HG03159 (cell line): ENCODE data around the gene MTMR1.

Experiments
- ATAC-seq: cut with Tn5 transposase; IDR thresholded peaks from one replicate; pipeline ENCODE4 v1.9.1; 2021; ENCODE audit warnings: mild to moderate bottlenecking, moderate library complexity; ENCODE audit not compliant: unreplicated experiment

The MTMR1 gene

DNA sequence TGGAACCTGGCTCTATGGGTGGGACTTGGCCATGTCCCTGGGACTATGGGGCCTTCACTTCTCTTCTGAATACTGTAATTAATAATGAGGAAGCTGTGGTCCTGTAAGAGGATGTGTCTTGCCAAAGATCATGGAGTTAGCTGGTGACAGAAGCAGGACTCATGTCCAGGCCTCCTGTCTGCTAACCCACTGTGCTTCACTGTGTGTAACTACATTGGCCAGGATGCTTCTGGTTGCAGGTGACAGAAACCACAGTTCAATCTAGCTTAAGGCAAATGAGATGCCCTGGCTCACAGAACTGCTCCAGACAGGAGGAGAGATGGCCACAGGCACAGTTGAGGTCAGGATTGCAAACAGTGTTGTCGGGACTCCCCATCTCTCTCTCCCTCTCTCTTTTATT lies 3.1 kb downstream of the MTMR1 start:
- ATAC-seq = no peak

DNA sequence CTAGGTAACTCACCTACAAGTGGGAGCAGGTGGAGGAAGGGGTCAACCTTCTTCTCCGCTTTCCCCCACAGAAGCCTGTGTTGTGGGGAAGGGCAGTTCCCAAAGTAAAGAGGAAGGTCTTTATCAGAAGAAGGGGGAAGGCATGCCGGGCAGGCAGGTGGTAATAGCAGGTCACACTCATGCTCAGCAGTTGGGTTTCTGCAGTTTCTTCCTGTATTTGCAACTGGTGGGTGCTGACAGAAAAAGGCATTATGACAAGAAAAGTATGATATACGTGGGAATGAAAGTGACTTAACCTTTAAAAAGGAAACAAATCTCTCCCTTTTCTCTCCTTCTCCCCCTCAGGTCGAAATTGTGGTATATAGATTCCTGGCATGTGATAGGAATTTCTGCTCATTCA lies 3.7 kb downstream of the MTMR1 start:
- ATAC-seq = no peak

DNA sequence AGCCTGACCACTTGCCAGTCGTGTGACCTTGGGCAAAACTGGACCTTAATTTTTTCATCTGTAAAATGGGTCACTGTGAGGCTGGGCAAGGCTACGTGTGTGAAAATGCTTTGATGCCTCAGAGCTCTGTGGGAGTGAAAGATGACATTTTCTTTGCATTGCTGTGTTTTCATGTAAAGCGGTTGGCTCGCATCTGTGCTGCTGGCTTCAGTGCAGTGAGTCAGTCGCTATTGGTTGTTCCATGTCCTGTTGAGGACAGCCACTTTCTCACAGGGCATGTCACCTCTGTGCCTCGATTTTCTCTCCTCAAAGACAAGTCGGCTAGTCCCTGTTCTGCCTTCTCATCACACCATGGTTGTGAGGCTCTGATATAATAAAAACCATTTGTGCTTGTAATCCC lies 4.4 kb downstream of the MTMR1 start:
- ATAC-seq = no peak

DNA sequence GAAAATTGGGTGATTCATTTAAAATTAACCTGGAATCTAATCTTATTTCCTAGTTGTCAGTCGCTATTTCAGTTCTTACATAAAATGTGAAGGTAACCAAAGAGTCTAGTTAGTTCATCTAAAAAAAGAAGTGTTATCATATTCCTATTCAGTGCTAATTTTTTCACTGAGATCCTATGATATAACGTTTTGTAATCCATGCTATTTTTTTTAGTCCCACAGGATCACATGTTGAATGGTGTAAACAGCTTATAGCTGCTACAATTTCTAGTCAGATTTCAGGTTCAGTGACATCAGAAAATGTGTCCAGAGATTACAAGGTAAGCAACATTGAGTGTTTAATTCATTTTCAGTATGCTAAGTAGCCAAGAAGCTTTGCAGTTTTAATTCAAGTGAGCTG lies 5.8 kb downstream of the MTMR1 start:
- ATAC-seq = no peak

DNA sequence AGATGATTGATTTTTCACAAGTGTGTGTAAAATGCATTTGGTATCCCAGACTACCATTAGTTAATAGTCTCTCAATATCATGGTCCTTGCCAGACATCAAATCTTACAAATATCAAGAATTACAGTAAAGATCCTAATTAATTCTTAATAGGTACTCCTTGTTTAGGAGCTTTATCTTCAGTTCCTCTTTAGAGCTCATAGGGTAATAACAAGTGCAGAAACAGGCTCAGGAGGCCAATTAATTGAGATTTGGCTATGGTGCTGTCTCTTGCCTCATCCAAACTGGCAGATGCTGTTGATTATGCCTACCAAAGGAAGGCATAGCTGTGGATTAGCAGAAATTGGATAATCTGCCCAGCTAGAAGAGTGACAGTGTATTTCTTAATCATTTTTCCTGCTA lies 6.9 kb downstream of the MTMR1 start:
- ATAC-seq = no peak

DNA sequence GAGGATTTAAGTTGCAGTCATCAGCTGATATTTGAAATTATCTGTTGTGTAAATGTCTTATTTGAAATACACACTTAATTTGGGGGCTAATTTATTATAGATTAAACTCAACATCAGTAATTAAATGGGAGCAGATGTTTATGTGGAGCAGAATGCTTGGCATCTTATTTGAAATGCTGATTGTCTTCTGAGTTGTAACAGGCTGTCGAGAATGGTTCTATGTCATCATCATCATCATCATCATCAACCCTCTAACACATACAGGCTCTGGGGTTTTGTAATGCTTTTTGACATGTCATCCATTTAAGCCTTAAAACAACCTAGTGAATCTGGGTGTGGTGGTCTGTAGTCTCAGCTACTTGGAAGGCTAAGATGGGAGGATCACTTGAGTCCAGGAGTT lies 8.2 kb downstream of the MTMR1 start:
- ATAC-seq = no peak

DNA sequence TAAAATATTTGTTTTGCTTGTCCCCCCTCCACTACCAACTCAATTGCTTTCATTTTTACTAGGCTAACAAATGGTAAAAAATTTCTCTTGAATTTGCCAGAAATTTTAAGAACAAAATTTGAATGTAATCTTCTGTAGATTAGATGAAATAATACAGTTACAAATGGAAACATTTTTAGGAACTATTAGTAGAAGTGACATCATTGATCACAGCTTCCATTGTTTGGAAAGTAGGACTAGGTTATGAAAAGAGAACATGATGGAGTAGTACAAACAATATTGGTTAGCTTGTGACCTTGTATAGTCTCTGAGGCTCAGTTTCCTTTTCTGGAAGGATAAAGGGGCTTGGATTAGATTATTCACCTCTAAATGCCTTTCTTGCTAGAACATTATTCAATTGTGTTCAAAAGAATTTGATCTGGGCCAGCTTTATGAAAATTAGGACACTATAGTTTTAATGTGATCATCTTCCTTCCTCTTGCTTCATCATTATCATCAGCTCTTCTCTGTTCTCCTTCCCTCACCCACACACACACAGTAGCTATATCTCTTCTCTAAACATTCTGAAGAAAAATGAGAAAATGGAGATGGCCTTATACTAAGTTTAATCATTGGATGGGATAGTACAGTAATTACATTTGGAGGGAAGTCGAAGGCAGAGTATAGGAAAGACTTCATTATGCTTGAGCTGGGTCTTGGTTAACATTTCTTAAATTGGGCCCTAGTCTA lies 9.9 kb downstream of the MTMR1 start:
- no peak for ATAC-seq

DNA sequence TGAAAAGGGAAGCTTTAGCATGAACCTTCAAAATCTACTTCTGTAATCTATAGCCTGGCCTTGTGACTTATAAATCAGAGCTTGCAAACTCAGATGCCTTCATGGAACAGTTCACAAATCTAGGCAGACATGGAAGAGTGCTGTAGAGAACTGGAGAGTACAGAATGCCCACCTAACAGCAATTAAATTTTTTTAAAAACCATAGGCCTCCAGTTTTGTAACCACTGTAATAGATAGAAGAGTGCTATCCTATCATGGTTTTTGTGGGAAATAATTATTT lies 10.4 kb downstream of the MTMR1 start:
- no peak for ATAC-seq

DNA sequence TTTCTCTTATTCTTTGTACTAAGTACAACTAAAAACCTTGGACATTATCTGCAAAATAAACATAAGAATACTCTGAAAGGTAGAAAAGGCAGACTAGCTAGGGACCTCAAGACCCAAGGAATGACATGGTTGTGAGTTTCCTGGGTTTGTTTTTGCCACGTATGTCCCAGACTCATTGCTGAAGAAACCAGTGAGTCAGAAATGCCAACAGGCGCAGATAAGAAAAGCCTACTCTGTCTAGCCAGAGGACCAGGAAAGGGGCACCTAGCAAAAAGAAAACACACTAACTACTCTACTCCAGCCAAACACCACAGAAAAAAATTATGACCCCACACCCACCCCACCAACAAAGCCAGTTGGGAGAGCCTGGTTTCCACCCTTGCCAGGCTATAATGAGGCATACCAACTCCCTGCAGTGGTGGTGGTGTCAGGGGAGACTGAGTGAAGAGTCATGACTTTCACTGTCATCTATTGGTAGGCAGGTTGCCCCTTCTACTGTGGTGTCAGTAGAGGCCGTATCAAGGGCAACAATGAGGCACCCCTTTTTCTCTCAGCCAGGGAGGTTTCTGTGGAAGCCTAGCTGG lies 10.9 kb downstream of the MTMR1 start:
- ATAC-seq = no peak

DNA sequence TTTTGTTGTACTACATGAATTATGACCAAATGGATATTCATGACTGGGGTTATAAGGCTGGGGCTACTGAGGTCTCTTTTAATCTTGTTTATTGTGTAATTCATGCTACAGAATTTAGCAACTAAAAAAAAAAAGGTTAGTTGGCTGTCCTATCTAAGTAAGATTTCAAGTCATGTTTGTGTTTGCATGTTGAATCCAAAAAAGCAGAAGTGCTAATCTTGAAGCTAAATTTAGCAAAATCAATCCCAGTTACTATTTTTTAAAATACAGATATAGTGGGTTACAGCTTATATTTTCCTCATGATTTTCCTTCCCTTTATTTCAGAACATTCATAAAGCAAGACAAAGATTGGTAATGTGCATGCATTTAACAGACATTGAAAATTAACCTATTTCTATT lies 19.4 kb downstream of the MTMR1 start:
- no peak for ATAC-seq

DNA sequence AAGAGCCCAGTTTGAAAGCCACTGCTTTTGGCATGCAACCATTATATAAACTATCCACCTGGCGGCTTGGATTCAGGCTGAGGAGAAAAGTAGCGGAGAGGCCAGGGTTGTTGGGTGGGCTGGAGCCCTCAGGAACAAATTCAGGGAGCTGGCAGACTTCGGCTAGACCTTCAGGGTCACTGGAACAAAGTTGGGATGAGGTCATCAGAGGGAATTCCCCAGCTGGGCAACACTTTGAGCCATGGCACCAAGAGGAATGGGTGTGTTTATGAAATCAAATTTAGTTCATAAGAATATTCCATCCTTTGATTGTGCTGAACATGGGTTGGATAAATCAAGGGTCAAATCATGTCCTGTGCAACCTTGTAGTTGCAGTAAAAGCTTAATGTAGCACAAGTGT lies 22.0 kb downstream of the MTMR1 start:
- no peak for ATAC-seq

DNA sequence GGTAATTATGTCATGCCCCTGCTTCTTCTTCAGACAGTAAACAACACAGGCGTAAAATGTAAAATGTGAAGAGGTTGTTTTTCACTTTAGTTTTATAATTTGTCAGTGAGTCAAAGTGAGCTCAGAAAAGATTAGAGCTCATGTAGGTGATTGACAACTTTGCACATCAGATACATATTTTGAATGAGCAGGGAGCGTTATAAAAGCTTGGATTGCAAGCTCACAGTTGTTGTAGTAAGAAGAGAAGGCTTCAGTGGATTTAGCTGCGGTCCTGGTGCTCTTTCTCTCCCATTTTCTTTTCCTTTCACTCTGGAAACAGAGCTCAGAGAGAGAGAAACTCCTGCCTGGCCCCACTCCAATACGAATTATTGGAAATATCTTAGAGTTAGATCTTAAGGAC lies 26.4 kb downstream of the MTMR1 start:
- ATAC-seq = no peak

DNA sequence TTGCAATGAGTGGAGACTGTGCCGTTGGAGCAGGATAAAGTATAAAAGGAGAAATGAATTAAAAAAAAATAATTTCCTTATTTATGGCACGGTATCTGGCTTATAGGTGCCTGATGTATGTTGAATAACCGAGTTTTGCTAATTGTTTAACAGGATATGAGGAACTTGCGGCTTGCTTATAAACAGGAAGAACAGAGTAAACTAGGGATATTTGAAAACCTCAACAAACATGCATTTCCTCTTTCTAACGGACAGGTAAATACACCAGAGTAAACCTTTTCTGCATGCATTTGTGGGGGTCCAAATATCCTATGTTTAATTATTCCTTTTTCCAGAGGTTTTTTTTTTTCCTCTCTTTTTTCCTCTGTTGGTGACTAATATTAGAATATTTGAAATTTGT lies 36.8 kb downstream of the MTMR1 start:
- ATAC-seq = no peak

DNA sequence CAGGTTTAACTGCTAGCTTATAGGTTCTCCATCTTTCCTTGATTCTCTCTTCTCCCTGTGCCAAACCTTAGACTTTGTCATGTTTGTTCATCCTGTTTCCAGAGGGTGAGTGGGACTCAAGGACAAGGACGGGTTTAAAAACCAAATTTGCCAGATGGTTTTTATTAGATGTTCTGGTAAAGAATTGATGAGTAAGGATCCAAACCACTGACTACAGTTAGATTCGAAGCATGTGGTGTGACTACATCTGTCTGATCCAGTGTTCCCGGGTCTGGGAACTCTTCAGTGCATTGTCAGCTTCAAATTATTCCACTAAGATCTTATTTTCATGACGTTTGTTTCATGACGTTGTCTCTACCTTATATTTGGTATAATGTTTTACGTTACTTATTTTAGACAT lies 37.5 kb downstream of the MTMR1 start:
- no peak for ATAC-seq

DNA sequence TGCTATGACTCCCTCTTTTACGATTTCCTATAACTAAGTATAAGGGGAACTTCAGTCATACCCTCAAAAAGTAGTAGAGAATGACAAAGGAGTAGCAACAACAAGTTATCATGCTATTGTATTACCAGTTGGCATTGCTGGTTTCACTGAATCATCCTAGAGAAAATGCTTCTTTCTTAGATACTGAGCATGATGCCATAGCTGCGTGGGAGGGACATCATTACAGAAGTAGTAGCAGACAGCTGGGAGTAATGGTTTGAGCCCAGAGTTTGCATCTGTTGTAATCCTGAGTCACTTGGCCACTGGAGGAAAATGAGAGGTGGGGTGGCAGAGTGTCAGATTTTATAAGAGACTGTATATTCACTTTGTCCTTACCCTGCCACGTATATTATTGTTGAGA lies 38.6 kb downstream of the MTMR1 start:
- ATAC-seq = no peak

DNA sequence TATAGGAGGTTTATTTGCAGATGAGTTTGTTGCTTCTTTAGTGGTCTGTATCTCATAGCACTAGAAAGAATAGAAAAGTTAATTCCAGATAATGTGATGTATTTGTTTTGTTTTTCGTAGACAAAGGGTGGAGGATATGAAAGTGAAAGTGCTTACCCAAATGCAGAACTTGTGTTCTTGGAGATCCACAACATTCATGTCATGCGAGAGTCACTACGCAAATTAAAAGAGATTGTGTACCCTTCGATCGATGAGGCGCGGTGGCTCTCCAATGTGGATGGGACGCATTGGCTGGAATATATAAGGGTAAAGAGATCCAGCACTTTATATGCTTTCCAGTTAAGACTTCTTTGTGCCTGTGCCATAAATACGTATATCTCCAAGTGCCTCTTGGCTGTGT lies 43.3 kb downstream of the MTMR1 start:
- ATAC-seq = no peak

DNA sequence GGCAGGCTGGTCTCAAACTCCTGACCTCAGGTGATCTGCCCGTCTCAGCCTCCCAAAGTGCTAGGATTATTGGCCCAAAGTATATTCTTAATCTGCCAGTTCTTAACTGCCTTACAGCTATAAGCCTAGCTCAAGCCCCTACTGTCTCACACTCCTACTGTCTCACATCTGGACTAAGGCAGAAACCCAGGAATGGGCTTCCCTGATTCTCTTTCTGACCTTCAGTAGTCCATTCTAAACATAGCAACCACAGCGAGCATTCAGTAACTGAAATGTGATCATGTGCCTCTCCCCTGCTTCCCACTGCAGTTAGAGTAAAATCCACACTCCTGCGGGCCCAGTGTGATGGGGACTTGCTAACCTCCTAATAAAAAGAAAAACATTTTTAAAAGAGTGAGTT lies 58.9 kb downstream of the MTMR1 start:
- no peak for ATAC-seq

DNA sequence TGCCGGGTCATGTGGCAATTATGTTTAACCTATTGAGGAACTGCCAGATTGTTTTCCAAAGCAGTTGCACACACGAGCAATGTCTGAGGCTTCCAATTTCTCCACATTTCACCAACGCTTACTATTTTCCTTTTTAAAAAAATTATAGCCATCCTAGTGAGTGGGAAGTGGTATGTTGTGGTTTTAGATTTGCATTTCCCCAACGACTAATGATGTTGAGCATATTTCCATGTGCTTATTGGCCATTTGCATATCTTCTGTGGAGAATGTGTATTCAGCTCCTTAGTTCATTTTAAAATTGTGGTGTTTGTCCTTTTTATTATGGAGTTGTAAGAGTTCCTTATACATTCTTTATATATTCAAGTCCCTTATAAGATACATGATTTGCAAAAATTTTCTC lies 60.2 kb downstream of the MTMR1 start:
- ATAC-seq = no peak

DNA sequence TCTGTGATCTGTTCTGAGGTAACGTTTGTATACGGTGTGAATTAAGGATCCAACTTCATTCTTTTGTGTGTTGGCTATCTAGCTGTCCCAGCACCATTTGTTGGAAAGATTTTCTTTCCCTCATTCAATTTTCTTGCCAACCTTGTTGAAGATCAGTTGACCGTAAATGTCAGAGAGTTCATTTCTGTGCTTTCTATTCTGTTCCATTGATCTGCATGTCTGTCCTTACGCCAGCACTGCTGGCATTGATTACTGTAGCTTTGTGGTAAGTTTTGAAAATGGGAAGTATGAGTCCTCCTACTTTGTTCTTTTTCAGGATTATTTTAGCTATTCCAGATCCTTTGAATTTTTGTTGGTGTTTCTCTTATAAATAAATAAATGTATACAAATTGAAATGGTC lies 60.8 kb downstream of the MTMR1 start:
- no peak for ATAC-seq

DNA sequence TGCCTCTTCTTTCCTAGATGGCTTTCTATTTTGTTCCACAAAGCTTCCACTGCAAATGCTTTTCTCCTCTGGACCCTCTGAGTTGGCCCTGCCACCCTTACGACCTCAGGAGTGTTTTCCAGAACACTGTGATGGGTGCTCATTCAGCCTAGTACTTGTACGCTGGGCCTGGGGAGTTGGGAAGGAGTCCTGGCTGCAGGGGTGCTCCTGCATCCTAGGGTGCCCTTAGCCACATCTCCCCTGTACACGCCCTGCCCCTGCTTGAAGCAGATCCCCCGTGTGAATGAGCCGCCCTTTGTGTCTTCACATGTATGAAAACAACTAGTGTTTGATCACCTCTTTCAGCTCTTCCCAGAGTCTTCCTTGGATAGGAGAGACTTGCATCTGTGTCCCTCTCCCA lies 64.2 kb downstream of the MTMR1 start:
- no peak for ATAC-seq

DNA sequence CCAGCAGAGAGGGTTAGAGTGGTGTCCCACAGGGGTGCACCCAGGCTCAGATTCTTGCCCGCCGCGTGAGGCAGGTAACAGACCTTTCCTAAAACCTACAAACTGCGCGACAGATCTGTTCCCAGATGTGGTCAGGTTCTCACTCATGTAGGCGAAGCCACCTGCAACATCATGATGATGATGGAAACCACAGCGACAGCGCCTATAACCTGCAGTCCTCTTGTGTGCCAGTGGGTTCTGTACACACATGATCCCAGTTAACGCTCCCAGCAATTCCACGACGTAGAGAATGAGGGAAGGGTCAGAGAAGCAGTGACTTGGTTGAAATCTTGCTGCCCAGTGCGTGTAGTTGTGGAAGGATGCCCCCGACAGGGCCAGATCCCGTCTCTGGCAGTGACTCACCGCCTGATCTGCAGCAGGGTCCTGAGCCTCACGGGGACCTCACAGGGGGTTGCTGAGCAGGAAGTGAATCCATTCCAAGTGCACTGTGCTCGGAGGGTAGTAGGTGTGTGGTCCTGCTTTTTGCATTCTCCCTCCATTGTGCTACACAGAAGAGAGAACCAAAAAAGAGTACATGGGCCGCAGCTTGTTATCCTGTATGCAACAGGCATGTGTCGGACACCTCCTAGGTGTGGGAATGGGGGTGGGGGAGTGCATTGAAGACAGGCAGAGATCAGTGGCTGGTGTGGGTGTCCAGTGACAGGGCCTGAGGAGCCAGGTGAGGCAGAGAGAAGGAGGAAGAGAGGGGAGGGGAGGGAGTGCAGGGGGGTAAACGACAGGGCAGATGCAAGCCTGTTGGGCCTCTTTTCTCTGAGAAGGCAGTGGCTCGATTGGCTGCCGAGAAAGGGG lies 66.6 kb downstream of the MTMR1 start:
- ATAC-seq = no peak

DNA sequence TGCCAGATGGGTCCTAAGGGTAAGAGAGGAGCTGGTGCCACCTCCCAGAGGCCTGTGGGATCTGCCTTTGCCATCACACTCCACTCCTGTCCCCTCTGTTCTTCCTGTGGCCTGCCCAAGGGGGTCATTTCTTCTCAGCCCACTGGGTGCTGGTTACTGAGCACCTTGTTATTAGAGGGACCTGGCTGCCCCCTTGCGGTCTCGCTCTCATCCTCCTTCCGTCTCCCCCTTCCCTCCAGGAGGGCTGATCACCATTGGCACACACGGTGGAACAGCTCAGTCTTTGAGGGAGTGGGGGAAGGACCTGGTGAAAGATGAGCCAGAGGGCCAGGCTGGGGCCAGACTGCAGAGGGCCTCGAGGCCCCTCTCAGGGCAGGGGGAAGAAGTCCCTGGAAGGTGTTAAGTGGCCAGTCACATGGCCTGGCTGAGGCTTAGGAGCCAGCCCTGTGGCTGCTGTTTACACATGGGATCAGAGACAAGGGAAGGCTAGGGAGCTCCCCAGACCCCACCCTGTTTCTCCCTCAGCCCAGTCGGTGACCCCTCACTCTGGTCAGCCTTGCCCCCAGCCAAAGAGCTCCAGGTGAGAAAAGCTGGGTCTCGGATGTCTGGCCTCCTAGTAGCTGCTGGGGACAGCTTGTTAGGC lies 68.1 kb downstream of the MTMR1 start:
- no peak for ATAC-seq
